ENCODE data around the gene WAC. TPM values are rescaled to one million over a fixed set of nuclear protein-coding genes. Genes with fewer than 3 reads are reported as not detected.

WAC gene
- total and polyA plus RNA-seq, 10 of the 15 experiments (the other 5 are each of a cell fraction or from before 2014, with no cell fraction given): 26.5 to 131 (median 69.4) TPM

GRCh38 chr10:28664369-28664740 lies 131.4 kb downstream of the WAC start (continued):
- TF ChIP-seq E4F1 (IDR thresholded peaks at IDR 0.05; ENCODE audit: borderline replicate concordance, partially characterized antibody) (no peak), GATAD2B (conservative IDR thresholded peaks at IDR 0.05; ENCODE audit: low read depth) (no peak), TAF1 (IDR thresholded peaks at IDR 0.05; ENCODE audit: borderline replicate concordance, low read depth, low read length) (no peak), KAT2A (conservative IDR thresholded peaks at IDR 0.05; ENCODE audit: control insufficient read depth, low read depth, low read length) (no peak)

- ChIA-PET RAD21 (ENCODE audit: unreplicated experiment) (no interaction called here), SMC1A (ENCODE audit: uncharacterized antibody, unreplicated experiment) (no interaction called here), CTCF (interaction anchor here (1.0 kb wide), 1 partner anchor 462 kb away, joined by 3 read pairs; no protein-coding TSS in a partner anchor), POLR2A (no interaction called here)
- in situ Hi-C loops (cut with MboI): loop anchor here (5.0 to 10.0 kb wide), 2 partner anchors 325 to 778 kb away; no protein-coding TSS in a partner anchor
- TF ChIP-seq POLR2AphosphoS2 (IDR thresholded peaks at IDR 0.05; ENCODE audit: low read depth, low read length): no peak
- Histone ChIP-seq H4K20me1 (ENCODE audit: control insufficient read depth, insufficient read depth) (no peaks in the 10 kb centered on the region), H3K4me2 (ENCODE audit: control insufficient read depth, insufficient read depth) (no peak overlapping the region), H3K79me2 (ENCODE audit: control insufficient read depth, insufficient read depth, low read length) (no peaks in the 10 kb centered on the region), H3K9ac (ENCODE audit: control insufficient read depth, insufficient read depth, low read length) (no peak overlapping the region), H2AFZ (ENCODE audit: control insufficient read depth, low read depth, low read length) (no peak overlapping the region), H3K27me3 (replicated peaks in 1 of 2; ENCODE audit: control insufficient read depth in 2 of 2, insufficient read depth in 2 of 2, low read length in 1 of 2) (peaks cover 2 to 5% of the 10 kb centered on the region in 2 experiments), H3K36me3 (ENCODE audit: control insufficient read depth in 2 of 2, insufficient read depth in 2 of 2, low read length in 1 of 2) (no peaks in the 10 kb centered on the region), H3K27ac (ENCODE audit: control insufficient read depth, insufficient read depth) (no peak overlapping the region), H3K9me3 (replicated peaks; ENCODE audit: control insufficient read depth, insufficient read depth, low read length) (no peaks in the 10 kb centered on the region), H3K4me3 (no peak overlapping the region), H3K4me1 (ENCODE audit: control insufficient read depth, insufficient read depth, low read length) (no peaks in the 10 kb centered on the region)
- no TSS peak for BruUV-seq (replicated peaks)
- 13% methylated on average over 12 of the region's 12 CpGs for WGBS (ENCODE audit: insufficient coverage, insufficient replicate concordance, low lambda C conversion rate, missing lambda C conversion rate)
- no peak for ATAC-seq
- DNase-seq (ENCODE audit: low read depth, low spot score): no peak
- no peak for FAIRE-seq
- intact Hi-C loops (cut with micrococcal nuclease; ENCODE audit: unreplicated experiment): no loop called here
Observed at GRCh38 chr10:28666751-28667467, 134.0 kb downstream of the WAC start.
